Activated CD4-positive, alpha-beta T cell treated with anti-CD3 and anti-CD28 coated beads for 48 hours (primary cell): Measurements from ENCODE around the gene ABCC5.

Source experiments
- DNase-seq: peaks from one replicate; pipeline ENCODE4 v3.0.0-alpha.2; 2020

The ABCC5 gene

DNA sequence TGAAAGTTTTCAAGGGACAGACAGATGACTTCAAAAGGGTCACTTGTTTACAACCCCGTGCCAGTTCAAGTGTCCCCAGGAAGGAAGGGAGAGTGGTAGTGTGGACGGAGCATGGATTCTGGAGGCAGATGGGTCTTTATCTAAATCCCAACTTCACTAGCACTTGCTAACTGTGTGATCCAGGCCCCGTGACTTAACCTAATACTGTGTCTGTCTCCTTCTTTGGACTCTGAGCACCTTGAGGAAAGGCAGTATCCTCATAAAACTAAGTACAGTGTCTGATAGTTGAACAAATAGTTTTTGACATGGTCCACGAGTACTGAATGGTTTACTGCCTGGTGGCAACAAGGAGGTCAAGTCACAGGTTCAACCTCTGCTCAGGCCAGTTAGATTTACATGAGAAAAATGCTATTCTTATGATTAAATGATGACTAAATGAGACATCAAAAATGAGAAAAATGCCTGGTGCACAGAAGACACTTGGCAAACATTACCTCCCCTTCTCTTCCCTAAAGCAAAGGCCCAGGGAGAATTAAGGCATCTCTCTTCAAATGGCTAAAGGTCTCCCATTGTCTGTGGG, 48.9 kb downstream of the ABCC5 start:
- DNase-seq, result no peak

GRCh38 chr3:183967693-183968092, 50.0 kb downstream of the ABCC5 start:
- DNase-seq, result no peak

GRCh38 chr3:183966361-183966791, 51.3 kb downstream of the ABCC5 start:
- DNase-seq, result no peak

DNA sequence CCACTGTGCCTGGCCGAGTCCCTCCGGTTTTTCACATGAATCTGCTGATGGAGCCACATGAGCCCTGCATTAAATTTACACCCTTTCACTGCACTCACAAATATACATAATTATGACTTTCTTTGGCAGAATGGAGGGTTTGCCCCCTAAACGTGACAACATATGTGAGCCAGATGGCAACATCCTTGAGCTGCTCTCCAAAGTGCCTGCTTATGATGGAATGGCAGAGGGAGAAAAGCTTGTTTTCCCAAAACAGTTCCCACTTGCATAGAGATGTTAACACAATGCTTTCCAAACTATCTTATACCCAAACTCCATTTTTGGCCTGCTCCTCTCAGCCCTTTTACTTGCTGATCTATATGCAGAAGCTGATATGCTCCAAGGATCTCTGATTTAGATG, 54.9 kb downstream of the ABCC5 start:
- DNase-seq, result no peak

GRCh38 chr3:183959214-183959613, 58.5 kb downstream of the ABCC5 start:
- DNase-seq, result no peak

GRCh38 chr3:183958775-183959174, 58.9 kb downstream of the ABCC5 start:
- no peak for DNase-seq

DNA sequence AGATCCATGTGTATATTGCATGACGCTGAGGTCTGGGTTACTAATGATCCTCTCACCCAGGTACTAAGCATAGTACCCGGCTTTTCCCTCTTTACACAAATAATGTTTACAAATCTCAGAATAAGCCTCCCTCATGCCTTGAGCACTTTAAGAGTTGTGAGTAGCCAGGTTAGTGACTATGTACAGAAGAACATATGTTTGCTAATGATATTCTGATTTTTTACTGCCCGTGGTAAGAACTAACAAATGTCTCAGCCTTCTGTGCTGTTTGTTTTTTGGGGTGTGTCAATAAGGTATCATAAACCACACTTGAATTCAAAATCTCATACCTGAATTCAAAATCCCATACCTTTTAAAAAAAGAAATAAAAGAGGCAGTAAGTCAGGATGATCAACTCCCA, 59.5 kb downstream of the ABCC5 start:
- no peak for DNase-seq

DNA sequence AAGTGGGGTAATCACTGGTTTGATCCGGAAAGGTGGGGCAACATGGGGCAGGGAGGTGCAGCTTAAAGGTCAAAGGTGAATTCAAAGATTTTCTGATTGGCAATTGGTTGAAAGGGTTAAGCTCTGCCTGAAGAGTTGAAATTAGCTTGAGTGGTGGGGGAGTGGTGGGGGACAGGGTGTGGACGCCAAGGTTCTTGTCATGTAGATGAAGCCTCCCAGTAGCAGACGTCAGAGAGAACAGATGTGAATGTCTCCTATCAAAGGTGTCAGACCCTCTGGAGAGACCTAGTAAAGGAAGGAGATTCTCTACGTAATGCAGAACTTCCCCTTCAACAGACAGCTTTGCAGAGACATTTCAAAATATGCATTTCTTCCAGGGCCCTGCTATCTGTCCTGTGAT, 62.8 kb downstream of the ABCC5 start:
- DNase-seq, result no peak

GRCh38 chr3:183953471-183954070, 64.1 kb downstream of the ABCC5 start:
- DNase-seq, result no peak

GRCh38 chr3:183951459-183951858, 66.2 kb downstream of the ABCC5 start:
- DNase-seq, result no peak

- no peak for DNase-seq
Observed at GRCh38 chr3:183949690-183950089, 68.0 kb downstream of the ABCC5 start.

- no peak for DNase-seq
Observed at GRCh38 chr3:183946037-183946436, 71.6 kb downstream of the ABCC5 start.

DNA sequence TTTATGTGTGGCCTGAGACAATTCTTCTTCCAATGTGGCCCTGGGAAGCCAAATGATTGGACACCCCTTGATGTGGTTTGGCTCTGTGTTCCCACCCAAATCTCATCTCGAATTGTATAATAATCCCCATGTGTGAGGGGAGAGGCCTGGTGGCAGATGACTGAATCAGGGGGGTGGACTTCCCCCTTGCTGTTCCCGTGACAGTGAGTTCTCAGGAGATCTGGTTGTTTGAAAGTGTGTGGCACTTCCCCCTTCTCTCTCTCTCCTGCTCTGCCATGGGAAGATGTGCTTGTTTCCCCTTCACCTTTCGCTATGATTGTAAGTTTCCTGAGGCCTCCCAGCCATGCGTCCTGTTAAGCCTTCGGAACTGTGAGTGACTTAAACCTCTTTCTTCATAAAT, 72.9 kb downstream of the ABCC5 start:
- DNase-seq, result no peak

DNA sequence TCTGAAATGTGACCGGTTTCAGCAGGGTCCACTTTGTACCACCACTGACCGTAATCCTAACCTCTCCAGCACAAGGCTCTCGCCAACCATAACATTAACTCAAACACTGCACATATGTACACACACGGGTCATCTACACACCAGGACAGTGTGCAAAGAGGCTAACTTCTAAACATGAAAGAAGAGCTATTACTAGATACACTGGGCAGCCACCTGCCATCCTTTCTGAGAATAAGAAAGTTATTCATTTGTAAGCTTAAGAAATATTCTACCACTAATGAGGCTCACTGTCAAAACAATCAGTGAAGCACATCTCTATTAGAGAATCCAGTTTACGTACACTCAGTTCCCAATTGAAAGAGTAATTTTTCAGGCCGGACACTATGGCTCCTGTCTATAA, 73.9 kb downstream of the ABCC5 start:
- DNase-seq, result no peak

- DNase-seq, result no peak
Observed at GRCh38 chr3:183941216-183941615, 76.5 kb downstream of the ABCC5 start.

GRCh38 chr3:183937601-183938286, 79.9 kb downstream of the ABCC5 start:
- no peak for DNase-seq

DNA sequence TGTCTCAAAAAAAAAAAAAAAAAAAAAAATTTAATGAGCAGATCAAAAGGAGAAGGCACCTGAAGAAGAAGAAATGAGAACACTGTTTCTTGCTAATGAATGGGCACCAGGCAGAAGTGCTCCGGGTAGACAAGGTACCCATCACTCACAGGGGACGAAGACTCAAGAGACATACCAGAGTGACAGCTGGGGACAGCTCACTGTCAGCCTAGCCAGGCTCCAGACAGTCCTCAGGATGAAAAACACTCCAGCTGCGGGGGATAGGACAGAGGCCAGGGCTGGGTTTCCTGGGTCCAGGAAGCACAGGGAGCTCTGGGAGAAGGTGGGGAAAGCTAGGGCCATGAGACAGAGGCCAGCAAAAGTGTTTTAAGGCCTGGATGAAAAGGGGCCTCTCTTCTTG, 84.5 kb downstream of the ABCC5 start:
- DNase-seq, result no peak

DNA sequence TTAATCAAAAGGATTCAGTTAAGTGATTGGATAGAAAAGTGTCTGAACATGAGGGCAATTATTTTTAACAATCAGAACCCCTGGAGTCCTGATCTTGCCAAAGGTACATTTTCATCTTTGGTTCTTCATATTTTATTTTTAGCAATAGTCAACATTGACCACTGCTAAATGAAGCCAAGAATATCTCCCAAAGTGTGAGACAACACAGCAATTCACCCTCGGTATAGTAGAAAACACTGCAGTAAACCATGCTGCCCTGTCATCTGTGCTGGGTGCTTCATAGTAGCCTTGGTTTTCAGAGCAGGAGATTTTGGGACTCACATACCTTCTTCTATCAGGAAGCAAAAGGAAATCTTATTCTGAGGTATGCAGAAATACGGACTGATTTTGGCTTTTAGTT, 85.8 kb downstream of the ABCC5 start:
- no peak for DNase-seq

- no peak for DNase-seq
Observed at GRCh38 chr3:183930086-183930485, 87.6 kb downstream of the ABCC5 start.

- no peak for DNase-seq
Observed at GRCh38 chr3:183927059-183927458, 90.6 kb downstream of the ABCC5 start.

DNA sequence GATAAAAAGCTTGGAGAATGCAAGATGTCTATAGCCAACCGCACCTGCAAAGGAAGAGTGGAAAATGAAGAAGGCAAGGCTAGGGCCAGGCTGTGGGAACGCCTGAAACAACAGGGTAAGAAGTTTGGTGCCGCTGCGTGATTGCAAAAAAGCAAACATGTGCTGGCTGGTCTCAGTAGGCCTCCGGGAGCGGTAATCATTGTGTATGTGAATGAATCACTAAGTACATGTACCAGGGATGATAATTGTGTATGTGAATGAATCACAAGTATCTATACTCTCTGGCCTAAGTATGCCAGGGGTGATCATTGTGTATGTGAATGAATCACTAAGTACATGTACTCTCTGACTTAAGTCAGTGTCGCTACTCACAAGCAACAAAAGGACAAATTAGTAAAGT, 92.7 kb downstream of the ABCC5 start:
- DNase-seq, result no peak

DNA sequence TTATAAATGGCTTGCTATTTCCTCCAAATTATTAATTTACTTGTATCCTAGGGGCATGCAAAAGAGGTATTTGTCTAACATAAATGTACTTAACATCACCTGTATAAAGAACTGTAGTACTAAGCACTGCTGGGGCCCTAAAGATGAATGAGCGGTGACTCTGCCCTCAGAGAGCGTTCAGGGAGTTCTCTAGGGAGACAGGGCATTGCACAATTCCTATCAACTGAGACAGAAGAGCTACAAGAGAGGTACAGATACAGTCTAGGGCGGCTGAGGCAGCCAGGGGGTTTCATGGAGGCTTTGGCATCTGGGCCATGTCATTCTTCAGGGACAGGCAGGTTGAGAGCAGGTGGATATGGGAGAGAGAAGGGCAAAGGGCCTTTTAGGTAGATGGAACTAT, 93.1 kb downstream of the ABCC5 start:
- DNase-seq, result no peak

GRCh38 chr3:183922421-183922820, 95.3 kb downstream of the ABCC5 start:
- DNase-seq, result no peak

GRCh38 chr3:183921096-183921495, 96.6 kb downstream of the ABCC5 start:
- no peak for DNase-seq

GRCh38 chr3:183920416-183920815, 97.3 kb downstream of the ABCC5 start:
- no peak for DNase-seq
